HepG2 (cell line): ENCODE data around the gene POC1A. TPM values are rescaled to one million over a fixed set of nuclear protein-coding genes. Genes with fewer than 3 reads are reported as not detected.

ENCODE experiments used
- ARNT ChIP-seq: fragments of 450-650 bp; IDR thresholded peaks from 2 replicates; pipeline ENCODE4 v1.6.1; 2017
- CC2D1A ChIP-seq: sonication (generic); formaldehyde crosslinking; IDR thresholded peaks from 2 replicates; pipeline ENCODE4 v1.8.1; 2023; ENCODE audit warnings: mild to moderate bottlenecking, missing genetic modification reagents
- HOXA3 ChIP-seq: sonication (generic); formaldehyde crosslinking; IDR thresholded peaks from 2 replicates; pipeline ENCODE4 v1.5.0; 2020; ENCODE audit warnings: missing genetic modification reagents
- KAT8 ChIP-seq: IDR thresholded peaks from 2 replicates; pipeline ENCODE4 v1.6.1; 2016; ENCODE audit warnings: missing genetic modification reagents, missing compliant biosample characterization
- MEIS2 ChIP-seq: sonication (generic); formaldehyde crosslinking; IDR thresholded peaks from 2 replicates; pipeline ENCODE4 v1.9.0; 2021; ENCODE audit warnings: mild to moderate bottlenecking, missing genetic modification reagents
- MXI1 ChIP-seq: IDR thresholded peaks from 3 replicates; pipeline ENCODE4 v1.6.1; 2012; ENCODE audit warnings: low read depth, low read length, inconsistent platforms, borderline replicate concordance
- TARDBP ChIP-seq: sonication (generic); formaldehyde crosslinking; IDR thresholded peaks from 2 replicates; pipeline ENCODE4 v1.8.0; 2022; ENCODE audit warnings: mild to moderate bottlenecking, missing genetic modification reagents
- TBP ChIP-seq: sonication (generic); formaldehyde crosslinking; IDR thresholded peaks from 2 replicates; pipeline ENCODE4 v1.5.0; 2020; ENCODE audit warnings: missing genetic modification reagents
- THAP11 ChIP-seq: IDR thresholded peaks from 2 replicates; pipeline ENCODE4 v1.6.1; 2016; ENCODE audit warnings: missing biosample characterization, missing genetic modification reagents
- THYN1 ChIP-seq: sonication (generic); formaldehyde crosslinking; IDR thresholded peaks from 2 replicates; pipeline ENCODE4 v1.8.1; 2023; ENCODE audit warnings: low read depth, mild to moderate bottlenecking, moderate library complexity, missing genetic modification reagents, borderline replicate concordance
- ZBTB38 ChIP-seq: sonication (generic); formaldehyde crosslinking; IDR thresholded peaks from 2 replicates; pipeline ENCODE4 v1.5.1; 2020; ENCODE audit warnings: mild to moderate bottlenecking, missing genetic modification reagents
- ZKSCAN1 ChIP-seq: fragments of 150-350 bp; IDR thresholded peaks from 2 replicates; pipeline ENCODE4 v1.6.1; 2014; ENCODE audit warnings: low read length
- ZKSCAN8 ChIP-seq: IDR thresholded peaks from 2 replicates; pipeline ENCODE4 v1.6.1; 2016; ENCODE audit warnings: borderline replicate concordance, missing genetic modification reagents, missing compliant biosample characterization
- ZNF563 ChIP-seq: sonication (generic); formaldehyde crosslinking; IDR thresholded peaks from 2 replicates; pipeline ENCODE4 v1.8.0; 2022; ENCODE audit warnings: mild to moderate bottlenecking, moderate library complexity, missing genetic modification reagents
- ZSCAN29 ChIP-seq: sonication (generic); formaldehyde crosslinking; conservative IDR thresholded peaks from 2 replicates; pipeline ENCODE4 v1.4.0; 2020; ENCODE audit warnings: mild to moderate bottlenecking, missing genetic modification reagents
- polyA plus RNA-seq, 8 experiments: library from polyadenylated mRNA; depleted of rRNA in 3 of 8; stranded (reverse) in 7 of 8; unstranded in 1 of 8; fragments of >200 nt; fragmentation: Illumina TruSeq in 4 of 8; extraction: Trizol in 4 of 8; gene quantifications; 2 replicates each; pipeline versions ENCODE4 v1.2.1 to v1.2.3, GENCODE V29; 2011 to 2016; ENCODE audit warnings: low read depth in 4 of 8, missing spikeins in 1 of 8, mixed read lengths in 1 of 8; ENCODE audit not compliant: insufficient read depth in 1 of 8
- total RNA-seq, 5 experiments: library from RNA; depleted of rRNA; stranded (reverse); fragments of >200 nt; fragmentation: Illumina TruSeq; extraction: Trizol; gene quantifications; 2 replicates each; pipeline ENCODE4 v1.2.3, GENCODE V29; 2016; ENCODE audit warnings: low read depth in 1 of 5
- TF ChIP-seq, protein P1 (sequence below): sonication (generic); formaldehyde crosslinking; conservative IDR thresholded peaks from 2 replicates; pipeline ENCODE4 v1.4.0; 2020; ENCODE audit warnings: mild to moderate bottlenecking, missing genetic modification reagents, moderate library complexity
- TF ChIP-seq, protein P2 (sequence below): sonication (generic); formaldehyde crosslinking; IDR thresholded peaks from 2 replicates; pipeline ENCODE4 v1.4.0; 2020; ENCODE audit warnings: mild to moderate bottlenecking, missing genetic modification reagents, borderline replicate concordance
- TF ChIP-seq, protein P3 (sequence below): IDR thresholded peaks from 2 replicates; pipeline ENCODE4 v1.6.1; 2012; ENCODE audit warnings: low read depth, low read length, improper control_type of control experiment
- TF ChIP-seq, protein P4 (sequence below): sonication (generic); formaldehyde crosslinking; IDR thresholded peaks from 2 replicates; pipeline ENCODE4 v1.8.1; 2023; ENCODE audit warnings: missing genetic modification reagents, inconsistent platforms, borderline replicate concordance

The POC1A gene
- total and polyA plus RNA-seq, 2 of the 13 experiments (the other 11 are each of a cell fraction or from before 2014, with no cell fraction given) = 14.6 to 20.0 TPM

DNA sequence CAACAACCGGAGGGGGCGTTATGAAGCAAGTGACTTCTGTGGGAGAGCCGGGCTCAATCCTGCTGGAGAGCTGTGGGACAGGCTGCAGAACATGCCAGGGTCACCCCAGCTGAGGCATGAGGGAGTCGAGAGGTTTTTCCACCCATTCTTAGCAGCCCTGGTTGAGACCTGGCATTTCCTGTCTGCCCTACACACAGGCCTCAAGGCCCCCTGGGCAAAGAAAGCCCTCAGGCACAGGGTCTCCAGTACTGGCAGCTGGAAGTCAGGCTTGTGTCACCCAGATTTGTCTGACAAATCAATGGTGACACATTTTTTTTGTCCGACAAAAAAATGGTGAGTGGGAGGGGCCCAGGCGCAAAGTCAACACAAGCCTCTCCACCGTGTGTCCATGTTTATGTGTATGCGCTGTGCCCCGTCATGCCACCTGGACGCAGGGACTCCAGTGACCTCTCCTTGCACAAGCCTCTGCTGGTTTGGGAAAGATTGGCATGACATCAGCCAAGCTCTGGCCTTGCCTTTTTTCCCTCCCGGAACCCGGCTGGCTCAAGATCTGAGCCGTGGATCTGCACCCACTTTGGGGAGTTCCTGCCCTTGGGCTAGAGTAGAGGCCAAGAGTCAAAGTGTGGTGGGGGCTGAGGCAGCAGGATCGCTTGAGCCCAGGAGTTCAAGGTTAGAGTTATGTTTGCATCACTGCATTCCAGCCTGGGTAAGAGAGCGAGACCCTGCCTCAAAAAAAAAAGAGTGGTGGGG lies 22.9 kb upstream of the POC1A start (continued):
- TF ChIP-seq ZSCAN29 (CRISPR knock-in tag) (no peak), MEIS2 (CRISPR knock-in tag) (peak; percentile 55; the same call in 1 of the 2 replicates), ZBTB38 (CRISPR knock-in tag) (no peak), MXI1 (peak; percentile 64; the same call in 1 of the 3 replicates), KAT8 (CRISPR knock-in tag) (no peak), TBP (no peak), CC2D1A (no peak), ZKSCAN1 (no peak), ZKSCAN8 (CRISPR knock-in tag) (no peak; the same call in 1 of the 2 replicates), ZNF563 (CRISPR knock-in tag) (0 out of 2 replicates have a peak, but pooled peaks have one; percentile 49), ARNT (no peak), THYN1 (CRISPR knock-in tag) (no peak), HOXA3 (CRISPR knock-in tag) (peak; percentile 70), TARDBP (CRISPR knock-in tag) (peak; percentile 73; the same call in 1 of the 2 replicates), THAP11 (CRISPR knock-in tag) (0 out of 2 replicates have a peak, but pooled peaks have one; percentile 18)
- TF ChIP-seq, protein P1, sequence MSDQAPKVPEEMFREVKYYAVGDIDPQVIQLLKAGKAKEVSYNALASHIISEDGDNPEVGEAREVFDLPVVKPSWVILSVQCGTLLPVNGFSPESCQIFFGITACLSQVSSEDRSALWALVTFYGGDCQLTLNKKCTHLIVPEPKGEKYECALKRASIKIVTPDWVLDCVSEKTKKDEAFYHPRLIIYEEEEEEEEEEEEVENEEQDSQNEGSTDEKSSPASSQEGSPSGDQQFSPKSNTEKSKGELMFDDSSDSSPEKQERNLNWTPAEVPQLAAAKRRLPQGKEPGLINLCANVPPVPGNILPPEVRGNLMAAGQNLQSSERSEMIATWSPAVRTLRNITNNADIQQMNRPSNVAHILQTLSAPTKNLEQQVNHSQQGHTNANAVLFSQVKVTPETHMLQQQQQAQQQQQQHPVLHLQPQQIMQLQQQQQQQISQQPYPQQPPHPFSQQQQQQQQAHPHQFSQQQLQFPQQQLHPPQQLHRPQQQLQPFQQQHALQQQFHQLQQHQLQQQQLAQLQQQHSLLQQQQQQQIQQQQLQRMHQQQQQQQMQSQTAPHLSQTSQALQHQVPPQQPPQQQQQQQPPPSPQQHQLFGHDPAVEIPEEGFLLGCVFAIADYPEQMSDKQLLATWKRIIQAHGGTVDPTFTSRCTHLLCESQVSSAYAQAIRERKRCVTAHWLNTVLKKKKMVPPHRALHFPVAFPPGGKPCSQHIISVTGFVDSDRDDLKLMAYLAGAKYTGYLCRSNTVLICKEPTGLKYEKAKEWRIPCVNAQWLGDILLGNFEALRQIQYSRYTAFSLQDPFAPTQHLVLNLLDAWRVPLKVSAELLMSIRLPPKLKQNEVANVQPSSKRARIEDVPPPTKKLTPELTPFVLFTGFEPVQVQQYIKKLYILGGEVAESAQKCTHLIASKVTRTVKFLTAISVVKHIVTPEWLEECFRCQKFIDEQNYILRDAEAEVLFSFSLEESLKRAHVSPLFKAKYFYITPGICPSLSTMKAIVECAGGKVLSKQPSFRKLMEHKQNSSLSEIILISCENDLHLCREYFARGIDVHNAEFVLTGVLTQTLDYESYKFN (CRISPR knock-in tag) = peak; percentile 94
- TF ChIP-seq, protein P2, sequence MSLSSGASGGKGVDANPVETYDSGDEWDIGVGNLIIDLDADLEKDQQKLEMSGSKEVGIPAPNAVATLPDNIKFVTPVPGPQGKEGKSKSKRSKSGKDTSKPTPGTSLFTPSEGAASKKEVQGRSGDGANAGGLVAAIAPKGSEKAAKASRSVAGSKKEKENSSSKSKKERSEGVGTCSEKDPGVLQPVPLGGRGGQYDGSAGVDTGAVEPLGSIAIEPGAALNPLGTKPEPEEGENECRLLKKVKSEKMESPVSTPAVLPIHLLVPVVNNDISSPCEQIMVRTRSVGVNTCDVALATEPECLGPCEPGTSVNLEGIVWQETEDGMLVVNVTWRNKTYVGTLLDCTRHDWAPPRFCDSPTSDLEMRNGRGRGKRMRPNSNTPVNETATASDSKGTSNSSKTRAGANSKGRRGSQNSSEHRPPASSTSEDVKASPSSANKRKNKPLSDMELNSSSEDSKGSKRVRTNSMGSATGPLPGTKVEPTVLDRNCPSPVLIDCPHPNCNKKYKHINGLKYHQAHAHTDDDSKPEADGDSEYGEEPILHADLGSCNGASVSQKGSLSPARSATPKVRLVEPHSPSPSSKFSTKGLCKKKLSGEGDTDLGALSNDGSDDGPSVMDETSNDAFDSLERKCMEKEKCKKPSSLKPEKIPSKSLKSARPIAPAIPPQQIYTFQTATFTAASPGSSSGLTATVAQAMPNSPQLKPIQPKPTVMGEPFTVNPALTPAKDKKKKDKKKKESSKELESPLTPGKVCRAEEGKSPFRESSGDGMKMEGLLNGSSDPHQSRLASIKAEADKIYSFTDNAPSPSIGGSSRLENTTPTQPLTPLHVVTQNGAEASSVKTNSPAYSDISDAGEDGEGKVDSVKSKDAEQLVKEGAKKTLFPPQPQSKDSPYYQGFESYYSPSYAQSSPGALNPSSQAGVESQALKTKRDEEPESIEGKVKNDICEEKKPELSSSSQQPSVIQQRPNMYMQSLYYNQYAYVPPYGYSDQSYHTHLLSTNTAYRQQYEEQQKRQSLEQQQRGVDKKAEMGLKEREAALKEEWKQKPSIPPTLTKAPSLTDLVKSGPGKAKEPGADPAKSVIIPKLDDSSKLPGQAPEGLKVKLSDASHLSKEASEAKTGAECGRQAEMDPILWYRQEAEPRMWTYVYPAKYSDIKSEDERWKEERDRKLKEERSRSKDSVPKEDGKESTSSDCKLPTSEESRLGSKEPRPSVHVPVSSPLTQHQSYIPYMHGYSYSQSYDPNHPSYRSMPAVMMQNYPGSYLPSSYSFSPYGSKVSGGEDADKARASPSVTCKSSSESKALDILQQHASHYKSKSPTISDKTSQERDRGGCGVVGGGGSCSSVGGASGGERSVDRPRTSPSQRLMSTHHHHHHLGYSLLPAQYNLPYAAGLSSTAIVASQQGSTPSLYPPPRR (CRISPR knock-in tag) = peak; percentile 68
- TF ChIP-seq, protein P3, sequence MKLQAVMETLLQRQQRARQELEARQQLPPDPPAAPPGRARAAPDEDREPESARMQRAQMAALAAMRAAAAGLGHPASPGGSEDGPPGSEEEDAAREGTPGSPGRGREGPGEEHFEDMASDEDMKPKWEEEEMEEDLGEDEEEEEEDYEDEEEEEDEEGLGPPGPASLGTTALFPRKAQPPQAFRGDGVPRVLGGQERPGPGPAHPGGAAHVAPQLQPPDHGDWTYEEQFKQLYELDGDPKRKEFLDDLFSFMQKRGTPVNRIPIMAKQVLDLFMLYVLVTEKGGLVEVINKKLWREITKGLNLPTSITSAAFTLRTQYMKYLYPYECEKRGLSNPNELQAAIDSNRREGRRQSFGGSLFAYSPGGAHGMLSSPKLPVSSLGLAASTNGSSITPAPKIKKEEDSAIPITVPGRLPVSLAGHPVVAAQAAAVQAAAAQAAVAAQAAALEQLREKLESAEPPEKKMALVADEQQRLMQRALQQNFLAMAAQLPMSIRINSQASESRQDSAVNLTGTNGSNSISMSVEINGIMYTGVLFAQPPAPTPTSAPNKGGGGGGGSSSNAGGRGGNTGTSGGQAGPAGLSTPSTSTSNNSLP = 0 out of 2 replicates have a peak, but pooled peaks have one; percentile 32
- TF ChIP-seq, protein P4, sequence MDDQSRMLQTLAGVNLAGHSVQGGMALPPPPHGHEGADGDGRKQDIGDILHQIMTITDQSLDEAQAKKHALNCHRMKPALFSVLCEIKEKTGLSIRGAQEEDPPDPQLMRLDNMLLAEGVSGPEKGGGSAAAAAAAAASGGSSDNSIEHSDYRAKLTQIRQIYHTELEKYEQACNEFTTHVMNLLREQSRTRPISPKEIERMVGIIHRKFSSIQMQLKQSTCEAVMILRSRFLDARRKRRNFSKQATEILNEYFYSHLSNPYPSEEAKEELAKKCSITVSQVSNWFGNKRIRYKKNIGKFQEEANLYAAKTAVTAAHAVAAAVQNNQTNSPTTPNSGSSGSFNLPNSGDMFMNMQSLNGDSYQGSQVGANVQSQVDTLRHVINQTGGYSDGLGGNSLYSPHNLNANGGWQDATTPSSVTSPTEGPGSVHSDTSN = no peak
